Activated CD8-positive, alpha-beta memory T cell treated with anti-CD3 and anti-CD28 coated beads, Interleukin-2, amount 50 U/mL, for 1 hour (primary cell): Measurements from ENCODE around the gene CCDC97.

Experiments used
- DNase-seq: peaks from one replicate; pipeline ENCODE4 v3.0.0-alpha.2; 2020; ENCODE audit errors: extremely low read depth

CCDC97 gene

DNA sequence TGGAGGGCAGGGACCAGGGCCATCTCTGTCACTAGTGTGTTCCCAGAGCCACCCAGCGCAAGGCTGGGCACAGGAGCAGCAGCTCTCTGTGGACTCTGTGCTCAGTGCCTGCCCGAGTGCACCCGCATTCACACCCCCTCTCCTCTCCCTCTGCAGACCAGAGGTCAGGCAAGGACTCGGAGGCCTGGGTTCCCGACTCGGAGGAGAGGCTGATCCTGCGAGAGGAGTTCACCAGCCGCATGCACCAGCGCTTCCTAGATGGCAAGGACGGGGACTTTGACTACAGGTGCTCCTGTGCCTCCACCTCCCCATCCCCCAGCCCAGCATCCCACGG, 10.2 kb downstream of the CCDC97 start:
- no peak for DNase-seq

DNA sequence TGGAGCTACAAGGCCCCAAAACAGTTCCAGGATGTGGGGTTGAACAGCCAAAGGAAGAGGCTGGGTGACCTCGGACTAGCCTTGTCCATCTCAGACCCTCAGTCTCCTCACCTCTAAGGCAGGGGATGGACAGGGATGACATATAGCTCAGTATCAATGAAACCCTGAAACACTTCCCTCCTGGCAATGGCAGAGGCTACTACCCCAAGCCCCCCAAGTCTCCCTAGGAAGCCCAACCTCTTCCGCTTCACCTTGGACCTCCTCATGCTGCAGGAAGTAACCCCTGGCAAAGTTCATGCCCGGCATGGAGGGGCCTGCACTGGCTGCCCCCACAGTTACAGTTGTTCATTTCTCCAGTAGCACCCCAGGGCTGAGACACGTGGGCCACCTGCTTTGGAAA, 10.6 kb downstream of the CCDC97 start:
- DNase-seq: no peak

DNA sequence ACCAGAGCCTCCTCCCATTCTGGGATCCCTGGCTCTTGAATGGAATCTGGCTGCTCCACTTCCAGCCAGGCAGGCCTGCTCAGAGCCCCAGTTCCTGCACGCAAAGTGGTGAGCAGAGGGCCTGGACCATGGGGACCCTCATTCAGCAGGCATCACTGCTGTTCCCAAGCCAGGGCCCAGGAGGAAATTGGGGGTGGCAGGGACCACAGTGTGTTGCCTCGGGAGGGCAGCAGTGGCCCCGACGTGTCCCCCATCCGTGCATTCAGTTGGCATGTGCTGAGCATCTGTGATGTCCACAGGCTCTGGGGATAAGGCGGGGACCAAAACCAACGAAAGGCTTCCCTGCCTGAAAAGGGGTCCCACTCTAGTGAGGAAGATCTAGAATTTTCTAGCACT, 11.2 kb downstream of the CCDC97 start:
- DNase-seq: no peak

DNA sequence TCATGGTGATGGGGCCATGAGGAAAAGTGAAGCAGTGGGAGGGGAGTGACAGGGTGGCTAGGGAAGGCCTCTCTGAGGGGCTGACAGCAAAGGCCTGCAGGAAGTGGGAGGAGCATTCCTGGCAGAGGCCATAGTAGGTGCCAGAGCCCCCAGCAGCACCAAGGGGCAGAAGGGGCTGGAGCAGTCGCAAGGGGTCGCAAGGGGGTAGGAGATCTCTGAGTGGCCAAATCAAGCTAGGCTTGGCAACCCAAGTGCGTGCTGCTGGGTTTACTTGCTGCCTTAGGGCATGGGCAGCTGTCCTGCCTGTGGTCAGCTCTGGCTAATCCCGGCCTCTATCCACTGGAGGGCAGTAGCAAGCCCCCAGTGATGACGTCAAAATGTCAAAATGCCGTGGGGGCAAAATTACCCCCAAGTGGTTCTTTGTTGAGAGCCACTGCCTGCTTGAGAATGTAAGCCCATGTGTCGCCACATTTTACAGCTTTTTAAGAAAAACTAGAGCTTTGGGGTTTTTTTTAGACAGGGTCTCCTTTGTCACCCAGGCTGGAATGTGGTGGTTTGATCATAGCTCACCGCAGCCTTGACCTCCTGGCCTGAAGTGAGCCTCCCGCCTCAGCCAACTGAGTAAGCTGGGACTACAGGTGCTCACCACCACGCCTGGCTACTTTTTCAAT, 11.8 kb downstream of the CCDC97 start:
- DNase-seq: no peak

DNA sequence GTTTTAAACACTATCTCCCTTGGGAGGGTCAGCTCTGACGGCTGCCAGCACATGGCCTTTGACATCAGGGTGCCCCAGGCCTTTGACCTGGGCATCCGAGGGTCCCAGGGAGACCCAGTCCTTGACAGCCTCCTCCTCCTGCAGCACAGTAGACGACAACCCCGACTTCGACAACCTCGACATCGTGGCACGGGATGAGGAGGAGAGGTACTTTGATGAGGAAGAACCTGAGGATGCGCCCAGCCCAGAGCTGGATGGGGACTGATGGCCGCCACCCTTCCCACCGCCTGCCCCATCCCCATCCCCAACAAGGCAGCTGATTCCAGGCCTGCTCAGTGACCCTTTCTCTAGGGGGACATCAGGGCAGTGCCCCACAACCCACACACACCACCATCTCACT, 12.5 kb downstream of the CCDC97 start:
- no peak for DNase-seq

DNA sequence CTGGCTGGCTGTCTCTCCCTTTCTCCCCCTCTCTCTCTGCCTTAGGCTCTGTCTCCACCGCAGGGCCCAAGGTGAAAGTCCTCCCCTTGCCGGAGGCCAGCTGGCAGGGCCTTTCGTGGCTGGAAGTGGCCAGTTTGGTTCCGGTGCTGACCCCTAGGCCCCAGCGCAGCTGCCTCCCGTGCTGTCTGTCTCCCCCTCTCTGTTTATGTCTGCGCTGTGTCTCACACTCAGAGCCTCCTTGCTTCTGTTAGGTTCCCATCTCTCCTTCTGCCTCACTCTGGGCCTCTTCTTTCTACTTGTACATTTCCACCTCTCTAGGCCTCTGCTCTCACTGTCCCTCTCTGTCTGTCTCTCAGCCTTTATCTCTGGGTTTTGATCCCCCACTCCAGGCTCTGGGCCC, 13.1 kb downstream of the CCDC97 start:
- no peak for DNase-seq

DNA sequence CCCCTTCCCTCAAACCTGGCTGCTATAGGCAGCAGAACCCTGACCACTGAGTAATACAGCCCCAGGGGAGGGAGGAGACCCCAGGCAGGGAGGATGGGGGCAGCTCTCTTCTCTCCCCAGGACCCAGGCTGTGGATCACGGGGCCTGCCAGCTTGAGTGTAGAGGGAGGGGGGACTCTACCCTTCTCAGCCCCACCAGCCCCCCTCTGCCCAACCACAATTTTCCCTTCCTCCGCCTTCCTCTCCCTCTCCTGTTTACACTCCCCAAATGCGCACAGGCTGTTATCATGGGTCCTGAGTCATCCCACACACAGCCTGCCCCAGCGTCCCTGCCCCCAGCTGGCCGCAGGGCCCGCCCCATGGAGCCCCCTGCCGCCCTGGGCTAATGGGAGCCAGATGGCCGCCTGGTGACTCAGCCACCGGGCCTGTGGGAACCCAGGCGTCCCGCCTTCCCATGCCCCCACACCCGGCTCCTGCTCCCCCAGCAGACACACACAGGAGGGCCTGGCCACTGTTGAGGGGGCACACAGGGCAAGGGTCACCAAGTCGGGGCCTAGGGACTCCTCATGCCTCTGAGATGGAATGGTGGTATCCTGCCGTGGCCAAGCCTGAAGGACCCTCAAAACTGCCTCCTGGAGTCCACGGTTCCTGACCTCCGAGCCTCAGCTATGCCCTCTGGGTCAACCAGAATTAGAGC, 13.6 kb downstream of the CCDC97 start:
- no peak for DNase-seq

DNA sequence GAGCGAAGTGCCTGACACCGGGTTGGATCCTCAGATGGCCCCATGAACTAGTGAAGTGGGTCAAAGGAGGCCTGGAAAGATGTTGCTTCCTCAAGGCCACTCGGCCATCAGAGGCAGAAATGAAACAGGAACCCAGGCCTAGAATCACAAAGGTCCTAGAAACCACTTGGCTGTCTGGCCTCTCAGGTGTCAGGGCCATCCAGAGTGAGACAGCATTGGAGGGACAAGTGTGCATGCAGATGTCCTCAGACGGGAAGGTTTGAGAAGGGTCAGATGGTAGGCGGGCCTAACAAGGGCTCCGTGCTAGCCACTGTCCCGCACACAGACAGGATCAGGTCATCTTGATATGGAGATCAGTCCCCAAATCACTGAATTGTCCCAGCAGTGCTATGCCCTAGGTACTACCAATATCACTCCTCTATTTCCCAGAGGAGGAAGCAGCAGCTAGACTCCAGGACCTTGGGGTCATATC, 14.3 kb downstream of the CCDC97 start:
- no peak for DNase-seq

DNA sequence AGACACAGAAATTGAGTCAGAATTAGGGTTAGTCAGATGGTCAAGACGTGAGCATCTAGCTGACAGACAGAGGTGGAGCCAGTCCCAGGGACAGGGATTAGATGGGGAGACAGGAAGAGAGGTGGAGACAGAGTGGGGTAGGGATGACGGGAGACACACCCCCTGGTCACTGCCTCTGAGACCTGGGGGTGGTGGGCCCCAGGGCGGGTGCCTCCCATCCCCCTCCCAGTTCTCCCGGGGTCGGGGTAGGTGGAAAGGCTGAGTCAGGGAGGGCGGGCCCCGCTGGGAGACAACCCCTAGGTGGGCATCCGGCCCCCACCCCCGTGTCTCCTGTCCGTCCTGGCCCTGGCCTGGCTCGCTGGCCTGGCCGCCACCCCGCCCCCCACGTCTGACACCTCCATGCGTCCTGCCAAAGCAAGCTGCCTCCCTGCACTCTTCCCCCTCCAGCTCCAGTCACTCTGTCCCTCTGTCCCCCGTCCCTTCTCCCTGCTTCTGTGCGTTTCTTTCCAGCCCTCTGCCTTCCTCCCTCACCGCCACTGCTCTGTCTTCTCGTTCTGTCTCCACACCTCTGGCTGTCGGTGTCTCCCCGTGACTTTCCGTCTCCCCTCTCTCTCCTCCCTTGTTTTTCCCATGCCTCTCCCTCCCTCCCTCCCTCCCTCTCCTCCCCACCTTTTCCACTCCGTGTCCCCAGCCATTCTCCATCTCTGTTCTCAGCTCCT, 15.1 kb downstream of the CCDC97 start:
- no peak for DNase-seq

DNA sequence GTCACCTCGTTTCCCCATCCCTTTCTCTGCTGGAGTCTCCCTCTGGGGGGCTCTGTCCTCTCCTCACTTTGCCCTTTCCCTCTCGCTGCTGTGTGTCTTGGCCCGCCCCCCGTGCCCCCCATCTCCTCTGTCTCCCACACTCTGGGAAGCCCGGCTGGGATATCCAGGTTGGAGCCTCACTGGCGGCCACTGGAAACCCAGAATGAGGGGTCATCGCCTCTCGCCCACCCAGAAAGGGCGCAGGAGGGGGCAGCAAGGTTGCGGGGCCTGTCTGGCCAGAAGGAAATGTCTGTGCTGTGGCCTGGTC, 15.6 kb downstream of the CCDC97 start:
- DNase-seq: no peak

DNA sequence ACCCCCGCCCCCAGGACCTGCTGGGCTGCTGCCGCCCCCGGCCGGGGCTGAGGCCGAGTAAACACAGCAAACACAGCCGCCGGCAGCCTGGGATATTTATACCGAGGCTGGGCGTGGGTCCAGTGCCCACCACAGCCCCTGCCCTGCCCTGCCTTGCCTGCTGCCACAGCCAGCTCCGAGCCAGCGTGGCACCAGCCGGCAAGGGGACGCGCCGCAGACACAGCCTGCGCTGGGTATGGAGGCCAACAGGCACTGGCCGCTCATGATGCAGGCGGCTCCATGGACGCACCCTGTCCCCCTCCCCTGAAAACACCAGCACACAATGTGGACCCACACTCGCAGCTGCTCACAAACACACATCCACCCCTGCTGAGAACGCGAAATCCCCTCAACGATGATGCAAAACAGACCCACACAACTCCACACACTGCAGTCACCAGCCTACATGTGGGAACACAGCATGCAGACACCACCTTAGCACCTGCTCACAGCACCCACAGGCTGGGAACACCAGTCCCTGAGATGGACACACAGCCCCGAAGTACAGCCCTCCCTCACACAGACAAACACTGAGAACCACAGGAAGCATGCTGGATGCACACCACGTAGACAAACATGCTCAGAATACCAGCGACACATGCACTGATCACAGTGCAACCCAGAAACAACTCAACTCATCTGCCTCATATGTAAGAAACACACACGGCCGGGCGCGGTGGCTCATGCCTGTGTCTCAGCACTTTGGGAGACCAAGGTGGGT, 16.2 kb downstream of the CCDC97 start:
- DNase-seq: no peak

DNA sequence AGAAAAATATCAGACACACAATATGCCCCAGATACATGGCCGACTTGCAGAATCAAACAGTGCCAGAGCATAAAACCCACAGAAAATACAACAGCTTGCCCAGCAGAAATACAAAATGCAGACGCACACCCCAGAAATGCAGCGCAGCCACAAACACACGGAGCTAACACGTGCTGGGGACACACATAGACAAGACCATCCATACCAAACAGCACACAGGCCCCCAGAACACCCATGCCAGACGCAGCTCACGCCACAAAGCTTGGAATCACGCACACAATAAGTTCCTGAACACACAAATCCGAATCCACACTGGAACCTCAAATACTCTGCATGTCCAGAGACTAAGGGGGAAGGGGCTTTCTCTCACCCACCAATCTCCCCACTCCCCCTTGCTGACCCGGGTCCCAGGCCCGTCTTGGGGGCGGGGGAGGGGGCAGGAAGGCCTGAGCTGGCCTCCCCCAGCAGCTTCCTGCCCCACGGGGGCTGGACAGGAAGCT, 17.2 kb downstream of the CCDC97 start:
- DNase-seq: no peak

DNA sequence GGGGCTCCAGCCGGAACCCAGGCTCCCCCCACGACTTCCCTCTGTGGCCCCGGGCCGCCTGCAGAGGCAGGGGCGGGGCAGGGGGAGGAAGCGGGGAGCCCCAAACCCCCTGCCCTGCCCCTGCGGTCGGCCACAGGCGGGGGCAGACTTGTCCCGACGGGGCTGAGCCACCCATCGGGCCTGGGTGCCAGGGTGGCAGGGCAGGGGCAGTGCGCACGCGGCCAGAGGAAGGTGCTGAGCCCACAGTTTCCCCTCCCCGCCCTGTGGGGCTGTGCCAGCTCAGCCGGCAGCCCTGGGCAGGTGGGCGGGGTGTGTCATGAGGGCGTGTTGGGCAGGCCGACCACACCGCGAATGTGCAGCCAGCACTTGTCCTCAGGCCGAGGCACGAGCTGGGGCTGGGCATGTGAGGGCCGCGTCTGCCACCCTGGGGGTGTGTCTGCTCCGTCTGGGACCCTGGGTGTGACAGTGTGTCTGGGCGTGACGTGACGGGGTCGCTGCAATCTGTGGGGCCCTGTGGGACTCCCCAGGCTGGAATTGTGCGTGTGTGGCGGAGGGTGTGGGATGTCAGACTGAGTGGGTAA, 17.7 kb downstream of the CCDC97 start:
- DNase-seq: peak; percentile 91

DNA sequence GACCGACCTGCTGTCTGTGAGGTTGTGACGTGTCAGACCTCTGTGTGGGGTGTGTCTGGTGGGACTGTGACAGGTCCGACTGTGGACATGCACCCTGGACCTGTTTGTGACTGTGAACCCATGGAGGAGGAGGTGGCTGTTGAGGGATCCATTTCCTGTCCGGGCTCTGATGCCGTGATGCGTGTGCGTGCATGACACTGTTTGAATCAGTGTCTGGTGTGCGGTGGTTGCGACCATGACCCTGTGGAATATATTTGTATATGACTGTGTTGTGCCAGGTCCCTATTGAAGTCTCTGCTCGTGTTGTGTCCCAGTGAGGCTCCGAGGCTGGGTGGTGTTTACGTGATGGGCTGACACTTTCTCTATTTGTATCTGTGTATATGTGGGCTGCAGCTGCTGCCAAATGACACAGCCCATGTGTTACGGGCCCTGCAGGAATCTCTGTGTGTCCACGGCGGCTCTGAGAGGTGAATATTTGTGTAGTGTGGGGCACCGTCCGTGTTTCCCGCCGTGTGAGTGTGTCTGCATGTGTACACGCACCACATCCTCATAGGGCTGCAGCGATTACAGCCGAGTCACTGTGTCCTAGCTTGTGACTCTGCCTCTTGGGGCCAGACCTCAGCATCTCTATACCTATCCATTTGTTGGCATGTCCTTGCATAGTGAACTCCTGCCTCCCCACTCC, 18.3 kb downstream of the CCDC97 start:
- no peak for DNase-seq

DNA sequence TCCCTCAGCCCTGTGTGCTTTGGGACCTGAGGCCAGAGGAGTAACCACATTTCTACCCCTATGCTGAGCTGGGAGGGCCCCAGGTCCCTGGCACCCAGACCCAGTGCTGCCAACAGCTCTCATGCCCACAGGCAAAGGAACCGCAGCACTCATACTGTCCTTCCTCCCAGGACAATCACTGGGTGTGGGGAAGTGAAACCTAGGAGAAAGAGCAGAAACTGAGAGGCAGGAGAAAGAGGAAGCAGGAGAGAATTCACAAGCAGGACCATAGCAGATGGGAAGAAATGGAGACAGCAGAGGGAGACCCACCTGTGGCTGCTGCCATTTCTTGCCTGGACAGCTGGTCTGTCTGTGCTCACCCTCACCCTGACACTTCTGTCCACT, 18.9 kb downstream of the CCDC97 start:
- DNase-seq: no peak

DNA sequence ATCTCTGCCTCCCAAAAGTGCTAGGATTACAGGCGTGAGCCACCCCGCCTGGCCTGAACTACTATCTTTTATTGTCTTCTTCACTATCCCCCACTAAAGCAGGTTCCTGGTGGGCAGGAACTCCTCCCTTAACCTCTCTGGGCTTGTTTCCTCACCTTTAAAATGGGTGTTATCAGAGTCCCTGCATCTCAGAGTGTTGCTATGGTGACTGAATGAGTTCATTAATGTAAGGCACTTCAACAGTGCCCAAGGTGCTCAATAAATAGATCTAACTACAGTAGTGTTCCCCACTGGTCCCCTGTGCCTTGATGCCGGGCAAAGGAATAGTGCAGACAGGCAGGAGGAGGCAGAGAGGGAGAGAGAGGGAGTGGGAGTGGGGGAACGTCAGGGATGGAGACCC, 20.5 kb downstream of the CCDC97 start:
- DNase-seq: no peak

DNA sequence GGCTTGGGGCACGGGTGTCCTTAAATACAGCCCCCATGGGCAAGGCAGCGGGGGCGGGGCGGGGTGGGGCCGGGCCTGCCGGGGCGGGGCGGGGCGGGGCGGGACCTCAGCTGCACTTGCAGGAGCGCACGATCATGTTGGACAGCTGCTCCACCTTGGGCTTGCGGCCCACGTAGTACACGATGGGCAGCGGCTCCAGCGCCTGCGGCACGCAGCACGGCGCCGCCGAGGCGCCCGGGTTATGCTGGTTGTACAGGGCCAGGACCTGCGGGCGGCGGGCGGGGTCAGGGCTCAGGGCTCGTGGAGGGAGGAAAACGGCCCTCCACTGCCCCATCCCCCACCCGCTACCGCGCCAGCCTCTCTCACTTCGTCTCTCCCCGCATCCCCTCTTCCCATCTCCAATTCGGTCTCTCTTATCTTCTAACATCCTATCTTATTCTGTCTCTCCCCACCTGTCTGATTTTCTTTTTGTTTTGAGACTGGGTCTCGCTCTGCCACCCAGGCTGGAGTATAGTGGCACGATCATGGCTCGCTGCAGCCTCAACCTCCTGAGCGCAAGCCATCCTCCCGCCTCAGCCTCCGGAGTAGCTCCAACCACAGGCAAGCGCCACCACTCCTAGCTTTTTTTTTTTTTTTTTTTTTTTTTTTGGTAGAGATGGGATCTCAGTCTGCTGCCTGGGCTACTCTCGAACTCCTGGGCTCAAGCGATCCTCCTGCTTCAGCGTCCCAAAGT, 21.1 kb downstream of the CCDC97 start:
- DNase-seq: no peak

DNA sequence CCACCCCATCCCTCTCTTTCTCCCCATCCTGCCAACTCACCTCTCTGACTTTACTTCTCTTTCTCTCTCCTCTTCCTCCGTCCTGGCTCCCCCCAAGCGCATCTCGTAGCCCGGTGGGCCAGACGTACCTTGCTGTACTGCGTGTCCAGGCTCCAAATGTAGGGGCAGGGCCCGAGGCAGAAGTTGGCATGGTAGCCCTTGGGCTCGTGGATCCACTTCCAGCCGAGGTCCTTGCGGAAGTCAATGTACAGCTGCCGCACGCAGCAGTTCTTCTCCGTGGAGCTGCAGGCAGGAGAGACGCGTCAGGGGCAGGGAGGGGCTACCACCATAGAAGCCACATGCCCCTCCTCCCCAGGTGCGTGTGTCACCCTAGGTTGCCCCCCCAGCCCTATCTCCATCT, 22.0 kb downstream of the CCDC97 start:
- DNase-seq: no peak

DNA sequence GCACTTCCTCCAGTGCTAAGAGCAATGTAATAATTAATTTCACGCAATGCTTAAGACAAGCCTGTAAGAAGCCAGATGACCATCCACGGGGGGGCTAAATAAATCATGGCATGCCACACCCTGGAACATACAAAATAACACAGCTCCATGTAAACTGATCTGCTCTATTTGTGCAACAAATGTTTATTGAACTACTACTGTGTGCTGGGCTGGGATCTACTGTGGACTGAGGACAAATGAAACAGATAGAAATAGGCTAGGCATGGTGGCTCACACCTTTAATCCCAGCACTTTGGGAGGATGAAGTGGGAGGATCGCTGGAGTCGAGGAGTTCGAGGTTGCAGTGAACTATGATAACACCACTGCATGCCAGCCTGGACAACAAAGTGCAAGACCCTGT, 22.5 kb downstream of the CCDC97 start:
- no peak for DNase-seq

DNA sequence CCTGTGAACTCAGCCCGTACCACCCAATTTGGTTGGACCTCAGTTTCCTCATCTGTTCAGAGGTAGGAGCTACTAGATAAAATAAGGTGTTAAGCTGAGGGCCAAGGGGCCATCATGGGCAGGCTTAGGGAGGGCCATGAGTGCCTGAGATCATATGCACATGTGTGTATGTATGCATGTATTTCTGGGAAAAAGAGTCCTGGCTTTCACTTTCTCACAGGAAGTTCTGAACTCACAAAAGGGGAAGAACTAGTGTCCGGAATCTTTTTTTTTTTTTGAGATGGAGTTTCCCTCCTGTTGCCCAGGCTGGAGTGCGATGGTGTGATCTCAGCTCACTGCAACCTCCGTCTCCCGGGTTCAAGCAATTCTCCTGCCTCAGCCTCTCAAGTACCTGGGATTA, 24.8 kb downstream of the CCDC97 start:
- DNase-seq: no peak

DNA sequence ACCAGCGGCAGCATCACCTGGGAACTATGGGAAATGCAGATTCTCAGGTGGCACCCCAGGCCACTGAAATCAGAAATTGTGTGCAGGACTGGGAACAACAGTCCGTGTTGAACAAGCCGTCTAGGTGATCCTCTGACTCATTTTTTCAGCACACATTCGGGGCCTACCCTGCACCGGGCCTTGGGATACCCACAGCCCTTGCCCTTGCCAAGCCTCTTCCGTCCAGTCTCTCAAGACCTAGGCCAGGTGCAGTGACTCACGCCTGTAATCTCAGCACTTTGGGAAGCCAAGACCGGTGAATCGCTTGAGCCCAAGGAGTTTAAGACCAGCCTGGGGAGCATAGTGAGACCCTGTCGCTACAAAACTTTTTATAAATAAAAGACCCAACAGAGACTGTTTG, 25.5 kb downstream of the CCDC97 start:
- DNase-seq: no peak
